HL-60 (cell line): ENCODE data around the gene MPP4.

Source experiments
- DNase-seq, 2 experiments: peaks; one replicate each; pipeline ENCODE4 v3.0.0-alpha.2; 2010 to 2020; ENCODE audit warnings: low read depth in 1 of 2, low spot score in 1 of 2
- H3K27ac ChIP-seq: fragments of 250-450 bp; sonication (Bioruptor Pico); replicated peaks from 2 replicates; pipeline ENCODE4 v1.5.1; 2020; ENCODE audit warnings: mild to moderate bottlenecking, moderate library complexity
- H3K27me3 ChIP-seq: fragments of 250-450 bp; sonication (Bioruptor Pico); 2 replicates; pipeline ENCODE4 v1.5.1; 2021; ENCODE audit warnings: mild to moderate bottlenecking, moderate library complexity; ENCODE audit not compliant: insufficient read depth, poor library complexity, severe bottlenecking
- H3K4me3 ChIP-seq: replicated peaks from 2 replicates; pipeline ENCODE4 v1.5.1; 2011; ENCODE audit warnings: mild to moderate bottlenecking, control low read depth, low read length; ENCODE audit not compliant: insufficient read depth
- CTCF ChIP-seq: IDR thresholded peaks from one replicate; pipeline ENCODE4 v1.5.1; 2011; ENCODE audit warnings: low read length, control low read depth, inconsistent platforms; ENCODE audit not compliant: insufficient read depth
- GABPA ChIP-seq: IDR thresholded peaks from 2 replicates; pipeline ENCODE4 v1.6.1; 2012; ENCODE audit warnings: low read depth
- POLR2AphosphoS5 ChIP-seq: IDR thresholded peaks from 2 replicates; pipeline ENCODE4 v1.6.1; 2012; ENCODE audit warnings: low read depth
- REST ChIP-seq: IDR thresholded peaks from 2 replicates; pipeline ENCODE4 v1.6.1; 2012; ENCODE audit warnings: low read depth; ENCODE audit not compliant: insufficient replicate concordance
- SPI1 ChIP-seq: IDR thresholded peaks from 2 replicates; pipeline ENCODE4 v1.6.1; 2012; ENCODE audit warnings: low read depth, mild to moderate bottlenecking, borderline replicate concordance

Gene MPP4

GRCh38 chr2:201734111-201734510 lies 35.7 kb upstream of the MPP4 start:
- no peak overlapping the region for H3K27ac ChIP-seq
- H3K27me3 ChIP-seq = no peaks in the 10 kb centered on the region
- TF ChIP-seq SPI1 (no peak), CTCF (no peak), POLR2AphosphoS5 (no peak), GABPA (no peak), REST (no peak)
- DNase-seq = no peak
- no peak overlapping the region for H3K4me3 ChIP-seq

- DNase-seq = no peak
- TF ChIP-seq REST (no peak), CTCF (no peak), GABPA (no peak), SPI1 (no peak), POLR2AphosphoS5 (no peak)
- H3K4me3 ChIP-seq = no peak overlapping the region
These were observed 35.1 kb upstream of the MPP4 start for GRCh38 chr2:201733544-201733943.

GRCh38 chr2:201730651-201731285 lies 32.3 kb upstream of the MPP4 start:
- H3K4me3 ChIP-seq = no peak overlapping the region
- H3K27me3 ChIP-seq = no peaks in the 10 kb centered on the region
- no peak for DNase-seq
- TF ChIP-seq CTCF = no peak
- TF ChIP-seq SPI1 = no peak
- no peak overlapping the region for H3K27ac ChIP-seq

More at GRCh38 chr2:201733544-201733943, 35.1 kb upstream of the MPP4 start:
- Histone ChIP-seq H3K27ac (no peak overlapping the region), H3K27me3 (no peaks in the 10 kb centered on the region)

GRCh38 chr2:201715459-201715858 lies 17.0 kb upstream of the MPP4 start:
- no peak for TF ChIP-seq POLR2AphosphoS5
- no peak for TF ChIP-seq GABPA
- no peak for TF ChIP-seq REST
- no peak for TF ChIP-seq CTCF
- no peak for TF ChIP-seq SPI1
- DNase-seq = no peak
- Histone ChIP-seq H3K4me3 (no peak overlapping the region), H3K27ac (no peak overlapping the region), H3K27me3 (no peaks in the 10 kb centered on the region)
